ENCODE measurements around the gene TCF19. TPM values are rescaled to one million over a fixed set of nuclear protein-coding genes. Genes with fewer than 3 reads are reported as not detected.

The TCF19 gene
- total RNA-seq, 1 experiment from 2014 or later, result 21.4 TPM

GRCh38 chr6:31208506-31208905 is 50.1 kb downstream of the TCF19 start:
- H3K36me3 ChIP-seq (ENCODE audit: control insufficient read depth, insufficient read depth, low read length), result no peaks in the 10 kb centered on the region
- H3K4me3 ChIP-seq (ENCODE audit: low read depth in 2 of 2, low read length in 2 of 2), result no peak overlapping the region
- no peaks in the 10 kb centered on the region for H3K9me3 ChIP-seq (ENCODE audit: control insufficient read depth, insufficient read depth, low read depth, low read length)
- POLR2A ChIA-PET, result no interaction called here
- no TSS peak for BruUV-seq (replicated peaks)
- CTCF ChIA-PET, result no interaction called here
- H3K27me3 ChIP-seq (ENCODE audit: control insufficient read depth, insufficient read depth, low read length), result no peaks in the 10 kb centered on the region
- TF ChIP-seq POLR2AphosphoS5 (IDR thresholded peaks at IDR 0.05; ENCODE audit: low read depth, low read length) (no peak), SIN3A (IDR thresholded peaks at IDR 0.05; ENCODE audit: borderline replicate concordance, insufficient read depth, low read depth, low read length) (no peak), CTCF (IDR thresholded peaks at IDR 0.05) (no peak), TCF7L2 (IDR thresholded peaks at IDR 0.05; ENCODE audit: low read depth, low read length) (no peak)
- TF ChIP-seq, protein P1, sequence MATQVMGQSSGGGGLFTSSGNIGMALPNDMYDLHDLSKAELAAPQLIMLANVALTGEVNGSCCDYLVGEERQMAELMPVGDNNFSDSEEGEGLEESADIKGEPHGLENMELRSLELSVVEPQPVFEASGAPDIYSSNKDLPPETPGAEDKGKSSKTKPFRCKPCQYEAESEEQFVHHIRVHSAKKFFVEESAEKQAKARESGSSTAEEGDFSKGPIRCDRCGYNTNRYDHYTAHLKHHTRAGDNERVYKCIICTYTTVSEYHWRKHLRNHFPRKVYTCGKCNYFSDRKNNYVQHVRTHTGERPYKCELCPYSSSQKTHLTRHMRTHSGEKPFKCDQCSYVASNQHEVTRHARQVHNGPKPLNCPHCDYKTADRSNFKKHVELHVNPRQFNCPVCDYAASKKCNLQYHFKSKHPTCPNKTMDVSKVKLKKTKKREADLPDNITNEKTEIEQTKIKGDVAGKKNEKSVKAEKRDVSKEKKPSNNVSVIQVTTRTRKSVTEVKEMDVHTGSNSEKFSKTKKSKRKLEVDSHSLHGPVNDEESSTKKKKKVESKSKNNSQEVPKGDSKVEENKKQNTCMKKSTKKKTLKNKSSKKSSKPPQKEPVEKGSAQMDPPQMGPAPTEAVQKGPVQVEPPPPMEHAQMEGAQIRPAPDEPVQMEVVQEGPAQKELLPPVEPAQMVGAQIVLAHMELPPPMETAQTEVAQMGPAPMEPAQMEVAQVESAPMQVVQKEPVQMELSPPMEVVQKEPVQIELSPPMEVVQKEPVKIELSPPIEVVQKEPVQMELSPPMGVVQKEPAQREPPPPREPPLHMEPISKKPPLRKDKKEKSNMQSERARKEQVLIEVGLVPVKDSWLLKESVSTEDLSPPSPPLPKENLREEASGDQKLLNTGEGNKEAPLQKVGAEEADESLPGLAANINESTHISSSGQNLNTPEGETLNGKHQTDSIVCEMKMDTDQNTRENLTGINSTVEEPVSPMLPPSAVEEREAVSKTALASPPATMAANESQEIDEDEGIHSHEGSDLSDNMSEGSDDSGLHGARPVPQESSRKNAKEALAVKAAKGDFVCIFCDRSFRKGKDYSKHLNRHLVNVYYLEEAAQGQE (IDR thresholded peaks at IDR 0.05; ENCODE audit: insufficient read depth in 1 of 2, low read depth in 2 of 2, low read length in 1 of 2), result no peak
- no peak overlapping the region for H3K27ac ChIP-seq (ENCODE audit: low read length)
- DNase-seq (ENCODE audit: low read depth, low spot score) (no peak), ATAC-seq (no peak)
- intact Hi-C loops (cut with micrococcal nuclease; ENCODE audit: unreplicated experiment) (no loop called here), in situ Hi-C loops (cut with HindIII; ENCODE audit: low pct_unique_long_range_greater_than_20kb, low sequenced_read_pairs) (no loop called here)
- H3K4me1 ChIP-seq (ENCODE audit: control insufficient read depth, insufficient read depth, low read length), result peaks cover 4% of the 10 kb centered on the region; the same call in 1 of the 2 replicates

GRCh38 chr6:31209137-31209536 is 50.7 kb downstream of the TCF19 start:
- CTCF ChIA-PET, result no interaction called here
- intact Hi-C loops (cut with micrococcal nuclease; ENCODE audit: unreplicated experiment), result no loop called here
- H3K36me3 ChIP-seq (ENCODE audit: control insufficient read depth, insufficient read depth, low read length), result no peaks in the 10 kb centered on the region
- BruUV-seq (replicated peaks), result no TSS peak
- POLR2A ChIA-PET, result no interaction called here
- no peak for TF ChIP-seq POLR2AphosphoS5 (IDR thresholded peaks at IDR 0.05; ENCODE audit: low read depth, low read length)
- TF ChIP-seq, protein P1 (IDR thresholded peaks at IDR 0.05; ENCODE audit: insufficient read depth in 1 of 2, low read depth in 2 of 2, low read length in 1 of 2), result no peak
- TF ChIP-seq TCF7L2 (IDR thresholded peaks at IDR 0.05; ENCODE audit: low read depth, low read length), result no peak
- no peak for TF ChIP-seq SIN3A (IDR thresholded peaks at IDR 0.05; ENCODE audit: borderline replicate concordance, insufficient read depth, low read depth, low read length)
- TF ChIP-seq CTCF (IDR thresholded peaks at IDR 0.05), result no peak
- no peaks in the 10 kb centered on the region for H3K9me3 ChIP-seq (ENCODE audit: control insufficient read depth, insufficient read depth, low read depth, low read length)
- no peak overlapping the region for H3K27ac ChIP-seq (ENCODE audit: low read length)
- ATAC-seq (no peak), DNase-seq (ENCODE audit: low read depth, low spot score) (no peak)
- H3K4me3 ChIP-seq (ENCODE audit: low read depth in 2 of 2, low read length in 2 of 2), result no peak overlapping the region
- H3K27me3 ChIP-seq (ENCODE audit: control insufficient read depth, insufficient read depth, low read length), result no peaks in the 10 kb centered on the region
- in situ Hi-C loops (cut with HindIII; ENCODE audit: low pct_unique_long_range_greater_than_20kb, low sequenced_read_pairs), result no loop called here
- no peaks in the 10 kb centered on the region for H3K4me1 ChIP-seq (ENCODE audit: control insufficient read depth, insufficient read depth, low read length)
